AG04449 (cell line): ENCODE results near the gene TMEM126A.
"Not testable (repeated sequence)": the region's sequence is repeated elsewhere in the genome, so short reads cannot be mapped to it uniquely, and the experiment has no call there.

Source experiments
- CTCF ChIA-PET: fragments of 350-600 bp; formaldehyde crosslinking; extraction: SDS; loops from one replicate; lab custom pipeline; 2021; ENCODE audit warnings: antibody characterized with exemption; lab: Yijun Ruan, JAX
- POLR2A ChIA-PET: fragments of 400-600, 350-600 bp; formaldehyde crosslinking; extraction: SDS; loops from one replicate; lab custom pipeline; 2020; ENCODE audit warnings: antibody characterized with exemption, inconsistent platforms; lab: Yijun Ruan, JAX
- DNase-seq: peaks from one replicate; pipeline ENCODE4 v3.0.0-alpha.2; 2010; ENCODE audit warnings: low read depth, low spot score
- H3K4me3 ChIP-seq: 2 replicates; pipeline ENCODE4 v1.5.1; 2011; ENCODE audit warnings: low read depth, mild to moderate bottlenecking, control low read depth, low read length
- CTCF ChIP-seq: IDR thresholded peaks from one replicate; pipeline ENCODE4 v1.5.1; 2011; ENCODE audit warnings: mild to moderate bottlenecking, moderate library complexity, low read length, control low read depth, inconsistent platforms; ENCODE audit not compliant: insufficient read depth; ENCODE audit errors: missing control alignments

The TMEM126A gene

GRCh38 chr11:85628771-85629341, 18.9 kb upstream of the TMEM126A start:
- TF ChIP-seq CTCF: no peak
- no peak for DNase-seq
- ChIA-PET CTCF (interaction anchor here (1.4 kb wide), 2 partner anchors 19 to 38 kb away, joined by 3 read pairs; partner anchors contain the start of gene TMEM126A), POLR2A (interaction anchor here (1.0 to 2.4 kb wide), 4 partner anchors 8 to 258 kb away, joined by 3 to 14 read pairs (median 4); partner anchors contain the start of genes CREBZF and TMEM126A)
- peak overlapping the region; percentile 78 for H3K4me3 ChIP-seq

- ChIA-PET POLR2A (no interaction called here), CTCF (no interaction called here)
- TF ChIP-seq CTCF: no peak
- no peak for DNase-seq
- no peak overlapping the region for H3K4me3 ChIP-seq
These were observed 13.0 kb upstream of the TMEM126A start for GRCh38 chr11:85634747-85635146.

GRCh38 chr11:85643191-85643614, 4.6 kb upstream of the TMEM126A start:
- CTCF ChIA-PET: no interaction called here
- no peak for DNase-seq
- no peak overlapping the region for H3K4me3 ChIP-seq
- POLR2A ChIA-PET: no interaction called here
- TF ChIP-seq CTCF: no peak

- CTCF ChIA-PET: interaction anchor here (1.0 to 1.5 kb wide), 4 partner anchors 10 to 57 kb away, joined by 3 to 6 read pairs (median 3); partner anchors contain the start of gene TMEM126B
- TF ChIP-seq CTCF: no peak
- POLR2A ChIA-PET: interaction anchor here (0.7 to 1.8 kb wide), 2 partner anchors 13 to 19 kb away, joined by 3 to 14 read pairs; partner anchors contain the start of genes DLG2 and TMEM126B
These were observed 689 bp upstream of the TMEM126A start for GRCh38 chr11:85647078-85647477.

GRCh38 chr11:85651118-85651517, 3.4 kb downstream of the TMEM126A start:
- DNase-seq: no peak
- no peak overlapping the region for H3K4me3 ChIP-seq
- CTCF ChIA-PET: interaction anchor here (0.9 kb wide), 1 partner anchor 14 kb away, joined by 4 read pairs; no protein-coding TSS in a partner anchor
- POLR2A ChIA-PET: interaction anchor here (0.6 kb wide), 1 partner anchor 543 kb away, joined by 3 read pairs; no protein-coding TSS in a partner anchor
- TF ChIP-seq CTCF: no peak

More at GRCh38 chr11:85647078-85647477, 689 bp upstream of the TMEM126A start:
- no peak for DNase-seq
- peak overlapping the region; percentile 76 for H3K4me3 ChIP-seq

- no peak for DNase-seq
- no peak overlapping the region for H3K4me3 ChIP-seq
- TF ChIP-seq CTCF: no peak
- ChIA-PET POLR2A (interaction anchor here (1.4 kb wide), 1 partner anchor 12 kb away, joined by 3 read pairs; the partner anchor contains the start of gene CREBZF), CTCF (no interaction called here)
These were observed 5.2 kb downstream of the TMEM126A start for GRCh38 chr11:85652786-85653447.

- H3K4me3 ChIP-seq, DNase-seq: not testable (repeated sequence)
- POLR2A ChIA-PET: interaction anchor here (1.4 kb wide), 1 partner anchor 11 kb away, joined by 3 read pairs; the partner anchor contains the start of gene CREBZF
- CTCF ChIA-PET: interaction anchor here (0.7 kb wide), 1 partner anchor 9 kb away, joined by 4 read pairs; no protein-coding TSS in a partner anchor
These were observed 6.6 kb downstream of the TMEM126A start for GRCh38 chr11:85654343-85654742.
